CD14-positive monocyte (primary cell): Measurements from ENCODE around the gene LAPTM4A. TPM values are rescaled to one million over a fixed set of nuclear protein-coding genes. Genes with fewer than 3 reads are reported as not detected.

Experiments used
- DNase-seq, 3 donors: peaks; one replicate each; pipeline ENCODE4 v3.0.0-alpha.2; 2011 to 2022
- H2AFZ ChIP-seq: 2 replicates; pipeline ENCODE4 v1.6.0; 2012; ENCODE audit warnings: mild to moderate bottlenecking, low read depth, low read length, inconsistent platforms; ENCODE audit not compliant: insufficient read depth, poor library complexity, severe bottlenecking
- H3K27ac ChIP-seq, 2 donors: 1 replicate in 1 of 2; 2 replicates in 1 of 2; pipeline ENCODE4 v1.5.1; 2012 to 2013; ENCODE audit warnings: low read length in 2 of 2, control low read depth in 1 of 2, inconsistent platforms in 1 of 2, low read depth in 1 of 2, mild to moderate bottlenecking in 1 of 2
- H3K27me3 ChIP-seq, 2 donors: one replicate each; pipeline versions ENCODE4 v1.6.0 to v1.6.1; 2011 to 2013; ENCODE audit warnings: low read length in 2 of 2; ENCODE audit not compliant: control insufficient read depth in 2 of 2, insufficient read depth in 2 of 2
- H3K36me3 ChIP-seq, 2 donors: replicated peaks in 1 of 2; 1 replicate in 1 of 2; 2 replicates in 1 of 2; pipeline versions ENCODE4 v1.5.1 to v1.6.1; 2012 to 2013; ENCODE audit warnings: low read length in 2 of 2, control low read depth in 1 of 2, inconsistent platforms in 1 of 2, mild to moderate bottlenecking in 1 of 2; ENCODE audit not compliant: insufficient read depth in 2 of 2, control insufficient read depth in 1 of 2
- H3K4me1 ChIP-seq, 2 donors: 1 replicate in 1 of 2; 2 replicates in 1 of 2; pipeline versions ENCODE4 v1.5.1 to v1.6.1; 2012 to 2013; ENCODE audit warnings: low read length in 2 of 2, control low read depth in 1 of 2, inconsistent platforms in 1 of 2, mild to moderate bottlenecking in 1 of 2, moderate library complexity in 1 of 2; ENCODE audit not compliant: insufficient read depth in 2 of 2, control insufficient read depth in 1 of 2
- H3K4me2 ChIP-seq: replicated peaks from 2 replicates; pipeline ENCODE3; 2012; ENCODE audit warnings: low read length, moderate library complexity, mild to moderate bottlenecking; ENCODE audit not compliant: poor library complexity, severe bottlenecking; ENCODE audit errors: extremely low read depth
- H3K4me3 ChIP-seq, 3 experiments: fragments of 200-600 bp in 1 of 3; sonication (generic) in 1 of 3; replicated peaks in 1 of 3; 1 replicate in 2 of 3; 2 replicates in 1 of 3; pipeline ENCODE4 v1.5.1; 2011 to 2013; ENCODE audit warnings: low read length in 3 of 3, mild to moderate bottlenecking in 3 of 3, control low read depth in 2 of 3, low read depth in 2 of 3, inconsistent platforms in 1 of 3, moderate library complexity in 1 of 3
- H3K79me2 ChIP-seq: 2 replicates; pipeline ENCODE4 v1.6.0; 2012; ENCODE audit warnings: mild to moderate bottlenecking, control low read depth, inconsistent platforms, low read length, moderate library complexity; ENCODE audit not compliant: insufficient read depth
- H3K9ac ChIP-seq: 2 replicates; pipeline ENCODE4 v1.6.0; 2017; ENCODE audit warnings: low read length, mild to moderate bottlenecking; ENCODE audit not compliant: insufficient read depth, poor library complexity, severe bottlenecking
- H3K9me3 ChIP-seq, 2 donors: replicated peaks in 1 of 2; 1 replicate in 1 of 2; 2 replicates in 1 of 2; pipeline versions ENCODE4 v1.5.1 to v1.6.1; 2012 to 2013; ENCODE audit warnings: low read length in 2 of 2, control low read depth in 1 of 2; ENCODE audit not compliant: control insufficient read depth in 1 of 2, insufficient read depth in 1 of 2
- H4K20me1 ChIP-seq: 2 replicates; pipeline ENCODE4 v1.6.0; 2012; ENCODE audit warnings: mild to moderate bottlenecking, low read length, control low read depth, moderate library complexity; ENCODE audit not compliant: insufficient read depth
- H3K27ac Mint-ChIP-seq, 7 donors: one replicate each; pipeline ENCODE4 v1.8.0; 2020; ENCODE audit warnings: mild to moderate bottlenecking in 7 of 7, mixed read lengths in 7 of 7, moderate library complexity in 6 of 7, inconsistent platforms in 2 of 7
- H3K27me3 Mint-ChIP-seq, 3 donors: one replicate each; pipeline ENCODE4 v1.8.0; 2021 to 2022; ENCODE audit warnings: low read depth in 3 of 3, mild to moderate bottlenecking in 3 of 3, mixed read lengths in 3 of 3, moderate library complexity in 3 of 3, inconsistent platforms in 1 of 3
- H3K36me3 Mint-ChIP-seq, 2 donors: one replicate each; pipeline ENCODE4 v1.8.0; 2020; ENCODE audit warnings: mixed read lengths in 2 of 2, inconsistent platforms in 1 of 2, mild to moderate bottlenecking in 1 of 2
- H3K4me1 Mint-ChIP-seq: one replicate; pipeline ENCODE4 v1.8.0; 2020; ENCODE audit warnings: mild to moderate bottlenecking, mixed read lengths
- H3K4me3 Mint-ChIP-seq, 2 donors: one replicate each; pipeline ENCODE4 v1.8.0; 2020; ENCODE audit warnings: mild to moderate bottlenecking in 2 of 2, mixed read lengths in 2 of 2, moderate library complexity in 1 of 2
- H3K9me3 Mint-ChIP-seq, 7 donors: one replicate each; pipeline ENCODE4 v1.8.0; 2020 to 2022; ENCODE audit warnings: mixed read lengths in 7 of 7, mild to moderate bottlenecking in 6 of 7, moderate library complexity in 6 of 7, inconsistent platforms in 2 of 7
- WGBS: methylation state at CpG from one replicate; pipeline ENCODE4 v1.1.5; 2013; ENCODE audit warnings: missing lambda C conversion rate; ENCODE audit not compliant: insufficient coverage; 5-methylcytosine and 5-hydroxymethylcytosine counted together
- intact Hi-C, 2 donors: fragments of 100-400 bp; cut with micrococcal nuclease; formaldehyde crosslinking; loops; one replicate each; pipeline versions ENCODE4 v1.15.0 to v1.15.1; 2023
- polyA plus RNA-seq, 3 donors: library from polyadenylated mRNA; depleted of rRNA in 1 of 3; unstranded in 2 of 3; stranded (reverse) in 1 of 3; fragments of 300-500 nt in 2 of 3; fragments of >200 nt in 1 of 3; fragmentation: Illumina TruSeq in 2 of 3; gene quantifications; 1 replicate in 2 of 3; 2 replicates in 1 of 3; pipeline ENCODE4 v1.2.3, GENCODE V29; 2012 to 2021
- TF ChIP-seq, protein P1 (sequence below): fragments of 200-600 bp; IDR thresholded peaks from one replicate; pipeline ENCODE4 v1.8.0; 2022; ENCODE audit warnings: antibody characterized with exemption, mild to moderate bottlenecking

LAPTM4A gene
- polyA plus RNA-seq, 3 donors, result 182 to 442 (median 421) TPM

DNA sequence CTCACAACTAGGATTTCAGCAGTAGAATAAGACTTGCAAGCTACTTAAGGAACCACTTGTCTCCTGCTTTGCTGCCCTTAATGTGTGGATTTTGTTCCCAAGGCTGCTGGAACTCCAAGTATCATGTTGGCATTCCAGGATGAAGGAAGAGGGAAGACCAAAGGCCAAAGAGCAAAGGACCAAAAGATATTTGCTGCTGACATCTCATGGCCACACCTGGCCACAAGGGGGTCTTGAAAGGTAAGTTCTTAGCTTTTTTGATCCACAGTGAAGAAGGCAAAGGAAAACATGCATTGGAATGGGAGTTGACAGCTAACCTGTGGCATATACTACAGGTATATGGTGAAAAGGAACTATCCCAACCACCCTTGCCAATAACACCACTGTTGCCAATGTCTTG is 35.1 kb downstream of the LAPTM4A start:
- H3K4me3 Mint-ChIP-seq, result no peak overlapping the region
- Histone ChIP-seq H4K20me1 (no peaks in the 10 kb centered on the region), H3K27me3 (peaks cover 30 to 32% of the 10 kb centered on the region in 2 donors), H3K9ac (no peak overlapping the region), H3K36me3 (no peaks in the 10 kb centered on the region), H3K27ac (no peak overlapping the region), H3K9me3 (peaks cover 15 to 16% of the 10 kb centered on the region in 2 donors), H3K4me3 (no peak overlapping the region), H2AFZ (no peak overlapping the region), H3K4me2 (no peak overlapping the region), H3K79me2 (no peaks in the 10 kb centered on the region), H3K4me1 (peaks cover 7 to 13% of the 10 kb centered on the region in 2 donors)
- DNase-seq, result no peak
- H3K36me3 Mint-ChIP-seq, result peaks cover 6% of the 10 kb centered on the region in 2 donors
- H3K27me3 Mint-ChIP-seq, result peaks cover 23 to 34% (median 30%) of the 10 kb centered on the region in 3 donors
- peaks cover 12 to 28% (median 19%) of the 10 kb centered on the region in 7 donors for H3K9me3 Mint-ChIP-seq
- H3K27ac Mint-ChIP-seq, result no peak overlapping the region
- peaks cover 12% of the 10 kb centered on the region for H3K4me1 Mint-ChIP-seq
- intact Hi-C loops, result loop anchor here in 1 of 2 donors (5.0 kb wide), 1 partner anchor 81 kb away; no protein-coding TSS in a partner anchor
- TF ChIP-seq, protein P1, sequence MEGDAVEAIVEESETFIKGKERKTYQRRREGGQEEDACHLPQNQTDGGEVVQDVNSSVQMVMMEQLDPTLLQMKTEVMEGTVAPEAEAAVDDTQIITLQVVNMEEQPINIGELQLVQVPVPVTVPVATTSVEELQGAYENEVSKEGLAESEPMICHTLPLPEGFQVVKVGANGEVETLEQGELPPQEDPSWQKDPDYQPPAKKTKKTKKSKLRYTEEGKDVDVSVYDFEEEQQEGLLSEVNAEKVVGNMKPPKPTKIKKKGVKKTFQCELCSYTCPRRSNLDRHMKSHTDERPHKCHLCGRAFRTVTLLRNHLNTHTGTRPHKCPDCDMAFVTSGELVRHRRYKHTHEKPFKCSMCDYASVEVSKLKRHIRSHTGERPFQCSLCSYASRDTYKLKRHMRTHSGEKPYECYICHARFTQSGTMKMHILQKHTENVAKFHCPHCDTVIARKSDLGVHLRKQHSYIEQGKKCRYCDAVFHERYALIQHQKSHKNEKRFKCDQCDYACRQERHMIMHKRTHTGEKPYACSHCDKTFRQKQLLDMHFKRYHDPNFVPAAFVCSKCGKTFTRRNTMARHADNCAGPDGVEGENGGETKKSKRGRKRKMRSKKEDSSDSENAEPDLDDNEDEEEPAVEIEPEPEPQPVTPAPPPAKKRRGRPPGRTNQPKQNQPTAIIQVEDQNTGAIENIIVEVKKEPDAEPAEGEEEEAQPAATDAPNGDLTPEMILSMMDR, result no peak

DNA sequence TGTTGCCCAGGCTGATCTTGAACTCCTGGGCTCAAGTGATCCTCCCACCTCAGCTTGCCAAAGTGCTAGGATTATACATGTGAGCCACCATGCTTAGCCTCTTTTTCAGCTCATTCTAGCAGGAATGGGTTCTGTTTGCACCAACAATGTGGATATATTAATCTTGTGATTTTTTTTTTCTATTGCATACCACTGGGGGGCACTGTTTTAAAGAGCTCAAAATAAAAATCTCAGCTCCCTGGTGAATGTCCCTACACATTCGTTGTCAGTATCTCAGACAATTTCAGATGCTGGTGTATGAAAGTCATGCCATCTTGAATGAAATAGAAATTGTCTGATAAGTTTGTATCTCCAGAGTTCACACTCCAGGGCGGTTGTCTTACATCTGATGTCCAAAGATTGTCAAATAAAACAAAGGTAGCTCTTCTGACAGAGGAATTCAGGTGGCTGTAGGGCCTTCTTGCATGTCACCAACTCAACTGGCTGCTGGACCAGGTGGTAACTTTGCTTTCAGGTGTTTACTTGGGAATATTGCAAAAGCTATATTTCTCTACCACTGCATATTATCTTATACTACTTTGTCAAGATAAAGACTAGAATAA is 35.8 kb downstream of the LAPTM4A start:
- H3K9me3 ChIP-seq, result peaks cover 9 to 12% of the 10 kb centered on the region in 2 donors
- H3K4me1 ChIP-seq, result peaks cover 7 to 13% of the 10 kb centered on the region in 2 donors
- Mint-ChIP-seq H3K4me1 (peaks cover 12% of the 10 kb centered on the region), H3K27ac (no peak overlapping the region), H3K27me3 (peaks cover 30 to 42% (median 37%) of the 10 kb centered on the region in 3 donors), H3K36me3 (peaks cover 5% of the 10 kb centered on the region in 2 donors), H3K9me3 (peaks cover 6 to 24% (median 12%) of the 10 kb centered on the region in 7 donors), H3K4me3 (no peak overlapping the region)
- H3K27me3 ChIP-seq, result peaks cover 38 to 40% of the 10 kb centered on the region in 2 donors
- no peak overlapping the region for H2AFZ ChIP-seq
- H3K27ac ChIP-seq, result no peak overlapping the region
- peak; percentile 18 to 33 (median 31) for DNase-seq
- H3K36me3 ChIP-seq, result no peaks in the 10 kb centered on the region
- no CpG with 5 or more reads among the region's 2 CpGs for WGBS
- intact Hi-C loops, result loop anchor here (1.0 to 5.0 kb wide), 2 partner anchors 82 to 83 kb away; no protein-coding TSS in a partner anchor
- no peaks in the 10 kb centered on the region for H3K79me2 ChIP-seq
- no peak overlapping the region for H3K9ac ChIP-seq
- no peak overlapping the region for H3K4me3 ChIP-seq
- TF ChIP-seq, protein P1, result peak; percentile 72
- H4K20me1 ChIP-seq, result no peaks in the 10 kb centered on the region
- no peak overlapping the region for H3K4me2 ChIP-seq
